Endothelial cell of umbilical vein (primary cell): ENCODE data around the gene TSEN54. TPM values are rescaled to one million over a fixed set of nuclear protein-coding genes. Genes with fewer than 3 reads are reported as not detected.

Experiments
- BruUV-seq: library from RNA; stranded (reverse); fragments of 400-500 nt; replicated peaks from 2 replicates; lab custom pipeline; 2021; lab: Mats Ljungman, UMichigan
- CTCF ChIA-PET: fragments of 300-600, 350-600 bp; sonication (Branson Sonifier 250); formaldehyde crosslinking; loops from one replicate; lab custom pipeline; 2021; ENCODE audit warnings: antibody characterized with exemption, inconsistent platforms; lab: Charles Lee
- POLR2A ChIA-PET: fragments of 300-600, 350-600 bp; sonication (Branson Sonifier 250); formaldehyde crosslinking; loops from one replicate; lab custom pipeline; 2021; ENCODE audit warnings: antibody characterized with exemption, inconsistent platforms; lab: Charles Lee
- DNase-seq: peaks from one replicate; pipeline ENCODE4 v3.0.0-alpha.2; 2011; ENCODE audit warnings: low read depth, low spot score
- FAIRE-seq: peaks from 2 replicates; lab custom pipeline; 2011; peaks lifted over from hg19 to GRCh38; lab: Jason Lieb, UNC
- H2AFZ ChIP-seq: 2 replicates; pipeline ENCODE4 v1.6.0; 2012; ENCODE audit warnings: low read depth, low read length, control low read depth, inconsistent platforms
- H3K27ac ChIP-seq: 2 replicates; pipeline ENCODE4 v1.5.1; 2011; ENCODE audit warnings: low read depth, mild to moderate bottlenecking, control low read depth, low read length, moderate library complexity; ENCODE audit not compliant: insufficient read depth
- H3K27me3 ChIP-seq, 2 experiments: 2 replicates each; pipeline versions ENCODE4 v1.6.0 to v1.6.1; 2011; ENCODE audit warnings: low read length in 2 of 2, mixed read lengths in 1 of 2; ENCODE audit not compliant: control insufficient read depth in 2 of 2, insufficient read depth in 2 of 2
- H3K36me3 ChIP-seq, 2 experiments: 2 replicates in 1 of 2; 3 replicates in 1 of 2; pipeline ENCODE4 v1.5.1; 2011; ENCODE audit warnings: low read length in 2 of 2, mild to moderate bottlenecking in 1 of 2, moderate library complexity in 1 of 2; ENCODE audit not compliant: control insufficient read depth in 2 of 2, insufficient read depth in 2 of 2; ENCODE audit errors: extremely low read depth in 1 of 2
- H3K4me1 ChIP-seq: 3 replicates; pipeline ENCODE4 v1.5.1; 2011; ENCODE audit warnings: mild to moderate bottlenecking, low read length; ENCODE audit not compliant: control insufficient read depth, insufficient read depth; ENCODE audit errors: extremely low read depth
- H3K4me2 ChIP-seq: 2 replicates; pipeline ENCODE4 v1.6.1; 2011; ENCODE audit warnings: low read length, control low read depth, mixed read lengths; ENCODE audit not compliant: insufficient read depth
- H3K4me3 ChIP-seq, 3 experiments: fragments of 200-600 bp in 1 of 3; sonication (generic), shearing (Covaris generic) in 1 of 3; replicated peaks in 1 of 3; 2 replicates each; pipeline ENCODE4 v1.5.1; 2011 to 2016; ENCODE audit warnings: control low read depth in 3 of 3, low read length in 3 of 3, mild to moderate bottlenecking in 2 of 3, inconsistent platforms in 1 of 3, low read depth in 1 of 3, moderate library complexity in 1 of 3; ENCODE audit not compliant: insufficient read depth in 1 of 3
- H3K79me2 ChIP-seq: 2 replicates; pipeline ENCODE4 v1.6.0; 2012; ENCODE audit warnings: low read length, inconsistent platforms; ENCODE audit not compliant: control insufficient read depth, insufficient read depth
- H3K9ac ChIP-seq: replicated peaks from 2 replicates; pipeline ENCODE3; 2011; ENCODE audit warnings: low read length, control low read depth; ENCODE audit not compliant: insufficient read depth; ENCODE audit errors: extremely low read depth
- H3K9me1 ChIP-seq: replicated peaks from 3 replicates; pipeline ENCODE4 v1.6.0; 2011; ENCODE audit warnings: mild to moderate bottlenecking, low read length; ENCODE audit not compliant: control insufficient read depth, insufficient read depth; ENCODE audit errors: extremely low read depth
- H3K9me3 ChIP-seq: replicated peaks from 2 replicates; pipeline ENCODE4 v1.5.1; 2012; ENCODE audit warnings: low read length, inconsistent platforms; ENCODE audit not compliant: control insufficient read depth, insufficient read depth
- H4K20me1 ChIP-seq: replicated peaks from 2 replicates; pipeline ENCODE3; 2011; ENCODE audit warnings: mild to moderate bottlenecking, low read length; ENCODE audit not compliant: control insufficient read depth, insufficient read depth; ENCODE audit errors: extremely low read depth
- EZH2 ChIP-seq: IDR thresholded peaks from 2 replicates; pipeline ENCODE4 v1.6.1; 2012; ENCODE audit warnings: borderline replicate concordance, low read depth, mild to moderate bottlenecking, moderate library complexity, low read length, inconsistent platforms; ENCODE audit not compliant: severe bottlenecking
- FOS ChIP-seq: IDR thresholded peaks from 2 replicates; pipeline ENCODE4 v1.6.1; 2011; ENCODE audit warnings: mild to moderate bottlenecking, low read length, moderate library complexity, borderline replicate concordance; ENCODE audit not compliant: insufficient read depth
- GATA2 ChIP-seq: IDR thresholded peaks from 2 replicates; pipeline ENCODE4 v1.7.0; 2011; ENCODE audit warnings: low read depth, mild to moderate bottlenecking, moderate library complexity, mixed read lengths, low read length; ENCODE audit not compliant: insufficient read length, insufficient read depth
- JUN ChIP-seq: IDR thresholded peaks from 2 replicates; pipeline ENCODE4 v1.6.1; 2011; ENCODE audit warnings: borderline replicate concordance, low read depth; ENCODE audit not compliant: insufficient read length, insufficient read depth
- MYC ChIP-seq: IDR thresholded peaks from one replicate; pipeline ENCODE4 v1.6.1; 2011; ENCODE audit warnings: mild to moderate bottlenecking, low read depth, low read length
- POLR2A ChIP-seq: IDR thresholded peaks from 2 replicates; pipeline ENCODE4 v1.6.1; 2012; ENCODE audit warnings: low read depth, mild to moderate bottlenecking, control low read depth, low read length
- POLR2AphosphoS5 ChIP-seq: IDR thresholded peaks from 2 replicates; pipeline ENCODE4 v1.6.1; 2012; ENCODE audit warnings: low read depth, mild to moderate bottlenecking, control low read depth, low read length, moderate library complexity; ENCODE audit not compliant: insufficient read depth
- dilution Hi-C: fragments of 300-500 bp; cut with MboI; formaldehyde crosslinking; loops from one replicate; pipeline ENCODE4 v1.15.0; 2019; ENCODE audit warnings: low sequenced_read_pairs; ENCODE audit not compliant: extremely low pct_ligation_motif_present
- intact Hi-C: fragments of 100-400 bp; cut with micrococcal nuclease; formaldehyde crosslinking; loops from one replicate; pipeline ENCODE4 v1.10.0; 2022
- polyA plus RNA-seq, 4 experiments: library from polyadenylated mRNA; depleted of rRNA in 3 of 4; stranded (reverse) in 3 of 4; unstranded in 1 of 4; fragments of >200 nt; gene quantifications; 2 replicates each; pipeline versions ENCODE4 v1.2.1 to v1.2.3, GENCODE V29; 2011 to 2012; ENCODE audit warnings: missing spikeins in 1 of 4
- total RNA-seq: library from RNA; stranded (reverse); gene quantifications from 2 replicates; pipeline ENCODE4 v1.2.3, GENCODE V29; 2021
- TF ChIP-seq, protein P1 (sequence below), 2 donors: IDR thresholded peaks; 1 replicate in 1 of 2; 2 replicates in 1 of 2; pipeline ENCODE4 v1.5.1; 2011; ENCODE audit warnings: low read length in 2 of 2, mild to moderate bottlenecking in 2 of 2, moderate library complexity in 2 of 2, control low read depth in 1 of 2, inconsistent platforms in 1 of 2, low read depth in 1 of 2; ENCODE audit not compliant: insufficient read depth in 1 of 2; ENCODE audit errors: extremely low read depth in 1 of 2
- TF ChIP-seq, protein P2 (sequence below): IDR thresholded peaks from 2 replicates; pipeline ENCODE4 v1.6.1; 2011; ENCODE audit not compliant: insufficient read depth, insufficient read length

TSEN54 gene
- total and polyA plus RNA-seq, 2 donors (not counting 3 experiments of a cell fraction or from before 2014, with no cell fraction given), result 22.3 to 26.3 TPM

DNA sequence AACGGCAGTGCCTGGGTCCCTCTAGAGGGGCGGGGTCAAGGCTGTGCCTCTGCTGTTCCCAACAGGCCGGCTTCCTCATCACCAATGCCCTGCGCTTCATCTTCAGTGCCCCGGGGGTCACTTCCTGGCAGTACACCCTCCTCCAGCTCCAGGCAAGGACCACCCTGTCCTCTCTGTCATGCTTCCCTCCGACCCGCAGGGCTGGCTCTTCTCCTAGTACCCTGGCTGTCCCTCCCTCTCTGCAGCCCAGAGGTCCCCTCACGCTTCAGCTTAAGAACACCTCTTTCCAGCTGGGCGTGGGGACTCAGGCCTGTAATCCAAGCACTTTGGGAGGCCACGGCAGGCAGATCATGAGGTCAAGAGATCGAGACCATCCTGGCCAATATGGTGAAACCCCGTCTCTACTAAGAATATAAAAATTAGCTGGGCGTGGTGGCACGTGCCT is 26.8 kb upstream of the TSEN54 start:
- H2AFZ ChIP-seq, result no peak overlapping the region
- TF ChIP-seq MYC, result no peak
- TF ChIP-seq, protein P1, sequence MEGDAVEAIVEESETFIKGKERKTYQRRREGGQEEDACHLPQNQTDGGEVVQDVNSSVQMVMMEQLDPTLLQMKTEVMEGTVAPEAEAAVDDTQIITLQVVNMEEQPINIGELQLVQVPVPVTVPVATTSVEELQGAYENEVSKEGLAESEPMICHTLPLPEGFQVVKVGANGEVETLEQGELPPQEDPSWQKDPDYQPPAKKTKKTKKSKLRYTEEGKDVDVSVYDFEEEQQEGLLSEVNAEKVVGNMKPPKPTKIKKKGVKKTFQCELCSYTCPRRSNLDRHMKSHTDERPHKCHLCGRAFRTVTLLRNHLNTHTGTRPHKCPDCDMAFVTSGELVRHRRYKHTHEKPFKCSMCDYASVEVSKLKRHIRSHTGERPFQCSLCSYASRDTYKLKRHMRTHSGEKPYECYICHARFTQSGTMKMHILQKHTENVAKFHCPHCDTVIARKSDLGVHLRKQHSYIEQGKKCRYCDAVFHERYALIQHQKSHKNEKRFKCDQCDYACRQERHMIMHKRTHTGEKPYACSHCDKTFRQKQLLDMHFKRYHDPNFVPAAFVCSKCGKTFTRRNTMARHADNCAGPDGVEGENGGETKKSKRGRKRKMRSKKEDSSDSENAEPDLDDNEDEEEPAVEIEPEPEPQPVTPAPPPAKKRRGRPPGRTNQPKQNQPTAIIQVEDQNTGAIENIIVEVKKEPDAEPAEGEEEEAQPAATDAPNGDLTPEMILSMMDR (IDR thresholded peaks at IDR 0.05; ENCODE audit: extremely low read depth in 1 of 2, insufficient read depth in 1 of 2, low read depth in 1 of 2, low read length in 2 of 2), result no peak
- no peak for TF ChIP-seq EZH2
- no peak for TF ChIP-seq POLR2AphosphoS5
- TF ChIP-seq GATA2, result no peak
- TF ChIP-seq JUN, result no peak
- no peak for TF ChIP-seq POLR2A
- TF ChIP-seq FOS, result no peak
- TF ChIP-seq, protein P2, sequence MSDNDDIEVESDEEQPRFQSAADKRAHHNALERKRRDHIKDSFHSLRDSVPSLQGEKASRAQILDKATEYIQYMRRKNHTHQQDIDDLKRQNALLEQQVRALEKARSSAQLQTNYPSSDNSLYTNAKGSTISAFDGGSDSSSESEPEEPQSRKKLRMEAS, result no peak
- no peaks in the 10 kb centered on the region for H3K79me2 ChIP-seq
- H3K4me2 ChIP-seq, result no peak overlapping the region
- intact Hi-C loops, result no loop called here
- peaks cover 0 to 16% of the 10 kb centered on the region in 2 experiments for H3K36me3 ChIP-seq
- FAIRE-seq (no peak), DNase-seq (no peak)
- no peak overlapping the region for H3K9ac ChIP-seq
- dilution Hi-C loops, result no loop called here
- ChIA-PET CTCF (no interaction called here), POLR2A (no interaction called here)
- H3K9me3 ChIP-seq, result no peaks in the 10 kb centered on the region
- H4K20me1 ChIP-seq, result no peaks in the 10 kb centered on the region
- no peak overlapping the region for H3K4me3 ChIP-seq
- no peaks in the 10 kb centered on the region for H3K9me1 ChIP-seq
- BruUV-seq, result no TSS peak
- peaks cover 9% of the 10 kb centered on the region for H3K4me1 ChIP-seq
- no peak overlapping the region for H3K27ac ChIP-seq
- no peaks in the 10 kb centered on the region for H3K27me3 ChIP-seq
